Stimulated activated CD8-positive, alpha-beta memory T cell treated with anti-CD3 and anti-CD28 coated beads, Interleukin-4, amount 100 ng/mL, for 48 hours (primary cell): Measurements from ENCODE around the gene DUOXA2.
"Not testable (repeated sequence)": the region's sequence is repeated elsewhere in the genome, so short reads cannot be mapped to it uniquely, and the experiment has no call there.

Experiments used
- DNase-seq: peaks from one replicate; pipeline ENCODE4 v3.0.0-alpha.2; 2020

The DUOXA2 gene

DNA sequence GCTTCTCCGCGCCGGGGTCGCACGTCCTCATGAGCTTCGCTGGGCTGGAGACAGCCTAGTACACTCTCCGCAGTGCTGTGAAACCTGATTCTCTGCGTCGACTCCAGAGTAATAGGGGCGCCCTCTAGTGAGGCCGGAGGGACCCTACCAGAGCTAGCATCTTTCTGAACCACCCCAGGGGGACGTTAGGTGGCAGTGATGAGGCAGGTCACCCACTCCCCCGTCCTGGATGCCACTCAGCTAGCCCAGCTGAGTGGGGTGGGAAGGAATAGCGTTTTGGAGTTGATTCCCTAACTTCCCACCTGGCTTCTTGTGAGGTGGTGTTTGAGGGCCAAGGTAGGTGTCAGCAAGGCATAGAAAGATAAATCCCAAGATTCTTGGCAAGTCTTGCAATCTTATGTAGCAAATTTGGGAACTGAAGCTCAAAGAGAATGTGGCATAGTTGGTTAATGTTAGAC, 4.0 kb downstream of the DUOXA2 start:
- DNase-seq = peak; percentile 89

GRCh38 chr15:45118996-45119395, 4.9 kb downstream of the DUOXA2 start:
- no peak for DNase-seq

DNA sequence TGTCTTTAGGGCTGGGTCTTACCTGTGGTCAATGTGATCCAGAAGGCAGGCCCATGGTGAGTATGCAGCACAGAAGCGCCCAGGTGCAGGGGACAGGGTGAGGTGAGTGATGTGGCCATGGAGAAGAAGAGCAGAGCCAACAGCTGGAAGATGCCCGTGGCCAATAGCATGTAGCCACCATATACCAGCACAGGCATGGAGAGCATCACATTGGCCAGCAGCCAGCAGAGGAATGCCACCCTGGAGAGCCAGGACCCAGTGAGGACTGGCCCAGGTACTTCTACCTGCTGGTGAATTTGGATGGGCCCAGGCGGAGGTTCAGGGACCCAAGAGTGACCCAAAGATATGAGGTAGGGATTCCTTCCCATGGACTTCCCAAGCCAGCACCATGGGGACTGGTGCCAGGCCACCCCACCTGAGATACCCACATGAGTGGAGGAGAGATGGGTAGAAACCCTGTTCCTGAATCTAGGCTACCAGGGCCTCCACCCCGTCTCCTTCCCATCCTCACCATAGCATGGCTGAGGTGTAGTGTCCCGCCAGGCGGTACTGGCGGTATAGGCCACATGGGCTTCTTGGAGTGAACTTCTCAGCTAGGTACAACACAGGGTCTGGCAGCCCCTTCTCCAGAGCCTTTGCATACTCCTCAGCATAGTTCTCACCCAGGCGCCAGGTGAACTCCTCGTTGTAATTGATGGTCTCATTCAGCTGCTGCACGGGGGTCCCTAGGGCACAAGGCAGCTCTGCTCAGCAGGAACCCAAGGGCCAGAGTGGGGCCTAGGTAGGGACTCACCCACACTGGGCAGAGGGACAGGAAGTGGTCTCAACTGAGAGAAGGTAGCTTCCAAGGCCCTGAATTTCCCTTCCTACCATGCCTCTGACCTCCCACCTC, 6.2 kb downstream of the DUOXA2 start:
- DNase-seq = no peak

- DNase-seq = no peak
Measured at GRCh38 chr15:45121020-45121419, 6.9 kb downstream of the DUOXA2 start.

DNA sequence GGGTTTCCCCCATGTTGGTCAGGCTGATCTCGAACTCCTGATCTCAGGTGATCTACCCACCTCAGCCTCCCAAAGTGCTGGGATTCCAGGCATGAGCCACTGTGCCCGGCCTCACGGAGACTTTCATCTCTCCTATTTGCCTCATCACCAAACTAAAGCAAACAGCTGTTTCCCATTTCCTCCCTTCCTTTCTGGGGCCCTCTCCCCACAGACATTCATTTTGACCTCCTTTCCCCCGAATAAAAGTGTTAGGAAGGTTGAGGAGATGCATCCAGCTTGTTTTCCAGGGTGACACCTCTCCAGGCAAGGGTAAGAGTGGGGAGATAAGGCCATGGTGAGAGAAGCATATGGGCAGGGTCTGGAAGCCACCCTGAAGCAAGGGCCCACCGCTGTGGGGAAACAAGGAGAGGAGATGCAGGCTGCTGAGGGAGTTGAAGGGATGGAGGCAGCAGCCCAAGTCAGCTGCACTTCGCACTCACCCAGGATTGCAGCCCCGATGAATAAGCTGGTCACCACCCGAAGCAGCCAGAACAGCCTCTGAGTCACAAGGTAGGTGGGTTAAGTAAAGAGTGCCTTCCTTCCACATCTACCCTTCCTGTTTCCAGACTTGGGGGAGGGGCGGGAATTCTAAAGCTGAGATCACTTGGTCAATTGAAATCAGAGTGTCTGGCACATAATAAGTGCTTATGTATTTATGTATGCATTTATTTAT, 7.7 kb downstream of the DUOXA2 start:
- DNase-seq = no peak

- no peak for DNase-seq
Measured at GRCh38 chr15:45122719-45123118, 8.6 kb downstream of the DUOXA2 start.

DNA sequence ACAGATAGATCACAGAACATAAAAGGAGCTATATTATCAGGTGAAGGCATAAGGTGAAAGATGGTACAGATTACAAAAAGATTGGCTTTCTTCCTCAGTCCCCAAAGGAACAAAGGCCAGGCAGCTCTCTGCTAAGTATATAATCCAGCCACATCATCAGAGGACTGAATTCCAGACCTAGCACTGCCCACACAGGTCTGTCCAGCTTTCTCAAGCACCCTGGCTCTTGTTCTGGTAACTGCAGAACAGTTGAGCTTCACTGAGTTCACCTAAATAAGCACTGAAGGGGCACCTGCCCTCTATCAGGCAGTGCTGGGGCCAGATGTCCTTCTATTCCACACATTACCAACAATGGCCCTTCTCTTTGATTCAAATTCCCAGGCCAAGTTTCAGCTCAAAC, 9.3 kb downstream of the DUOXA2 start:
- DNase-seq = no peak

GRCh38 chr15:45126535-45127158, 12.5 kb downstream of the DUOXA2 start:
- DNase-seq = peak; percentile 42

- DNase-seq = no peak
Measured at GRCh38 chr15:45128971-45129639, 15.0 kb downstream of the DUOXA2 start.

- DNase-seq = peak; percentile 48
Measured at GRCh38 chr15:45129651-45130129, 15.6 kb downstream of the DUOXA2 start, which contains the start of the genes DUOX1 and DUOXA1. Gene DUOX1 (plus strand): TSS chr15:45129994. CDS start chr15:45131967, 1,973 bp downstream. Gene DUOXA1 (minus strand): TSS chr15:45129879. CDS start chr15:45123014, 6,865 bp downstream.

DNA sequence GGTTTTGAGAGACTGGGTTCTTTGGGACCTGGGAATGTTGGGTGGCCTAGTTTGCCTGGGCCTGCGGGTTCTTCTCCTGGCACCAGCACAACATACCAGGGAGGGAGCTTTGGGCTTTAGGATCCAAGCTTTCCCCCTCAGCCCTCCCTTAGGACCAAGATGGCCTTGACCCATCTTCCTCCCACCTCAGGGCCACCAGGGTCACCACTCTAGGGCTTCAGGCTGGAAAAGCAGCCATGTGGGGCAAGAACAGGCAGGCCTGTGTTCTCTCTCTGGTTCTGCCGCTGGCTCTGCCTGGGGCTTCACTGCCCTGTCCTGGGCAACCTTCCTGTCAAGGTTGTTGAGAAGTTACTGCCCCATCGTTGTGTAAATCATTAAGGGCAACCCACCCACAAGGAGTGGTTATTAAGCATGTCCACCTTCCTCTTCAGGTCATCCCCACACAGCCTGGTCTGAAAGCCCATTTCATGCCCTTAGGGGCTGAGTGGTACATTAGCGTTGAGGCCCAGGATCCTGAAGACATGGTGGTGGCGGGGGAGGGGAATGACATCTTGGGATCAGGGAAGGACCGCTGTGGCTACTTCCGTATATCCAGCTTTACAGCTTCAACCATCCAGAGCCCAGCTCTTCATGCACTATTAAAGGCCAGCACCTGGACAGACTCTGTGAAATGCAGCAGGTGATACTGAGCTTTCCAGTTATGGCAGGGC, 16.3 kb downstream of the DUOXA2 start:
- DNase-seq = no peak

DNA sequence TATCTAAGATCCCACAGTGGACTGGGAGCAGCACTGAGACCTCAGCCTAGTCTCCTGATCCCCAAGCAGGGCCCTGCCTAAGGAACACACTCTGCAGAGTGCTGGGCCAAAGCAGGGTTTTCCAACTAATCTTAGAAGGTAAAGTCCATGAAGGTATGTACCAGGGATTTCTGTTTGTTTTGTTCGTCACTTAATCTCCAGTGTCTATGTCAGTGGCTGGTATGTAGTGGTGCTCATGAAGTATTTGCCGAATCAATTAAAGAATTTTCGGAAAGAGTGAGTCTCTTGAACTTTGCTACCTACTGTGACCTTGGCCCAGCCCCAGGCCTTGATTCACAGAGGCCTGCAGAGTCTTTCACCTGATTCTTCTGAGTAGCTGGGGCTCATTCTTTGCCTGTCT, 17.4 kb downstream of the DUOXA2 start:
- no peak for DNase-seq

DNA sequence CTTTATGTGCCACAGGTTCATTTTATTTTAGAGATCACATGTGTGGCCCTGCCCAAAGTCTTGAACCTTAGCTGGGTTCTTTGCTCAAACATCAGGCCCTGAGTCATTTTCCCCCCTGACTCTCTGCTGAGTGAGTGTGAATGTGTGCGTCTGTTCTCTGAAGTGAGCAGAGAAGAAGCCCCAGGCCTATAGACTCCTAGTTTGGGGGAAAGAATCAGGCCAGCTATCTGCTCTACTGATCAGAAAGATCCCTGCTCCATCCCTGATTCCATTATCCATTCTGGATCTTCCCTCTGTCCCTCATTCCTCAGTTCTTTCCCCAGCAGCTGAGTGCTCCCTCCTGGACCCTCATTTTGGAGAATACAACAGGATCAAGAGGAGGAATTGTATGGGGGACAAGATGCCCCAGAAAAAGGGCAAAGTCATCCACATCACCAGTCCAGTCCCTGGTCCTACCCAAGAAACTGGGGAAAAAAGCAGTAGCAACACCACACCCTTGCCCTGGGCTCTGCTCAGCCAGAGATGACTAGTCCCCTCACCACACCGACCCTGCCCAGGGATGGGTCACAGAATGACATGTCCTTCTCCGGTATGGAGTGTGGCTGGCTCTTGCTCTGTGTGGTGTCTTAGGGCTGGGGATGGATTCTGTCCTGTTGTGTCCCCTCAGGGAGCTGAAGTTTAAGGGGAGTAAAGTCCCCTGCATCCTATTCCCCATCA, 18.9 kb downstream of the DUOXA2 start:
- no peak for DNase-seq

DNA sequence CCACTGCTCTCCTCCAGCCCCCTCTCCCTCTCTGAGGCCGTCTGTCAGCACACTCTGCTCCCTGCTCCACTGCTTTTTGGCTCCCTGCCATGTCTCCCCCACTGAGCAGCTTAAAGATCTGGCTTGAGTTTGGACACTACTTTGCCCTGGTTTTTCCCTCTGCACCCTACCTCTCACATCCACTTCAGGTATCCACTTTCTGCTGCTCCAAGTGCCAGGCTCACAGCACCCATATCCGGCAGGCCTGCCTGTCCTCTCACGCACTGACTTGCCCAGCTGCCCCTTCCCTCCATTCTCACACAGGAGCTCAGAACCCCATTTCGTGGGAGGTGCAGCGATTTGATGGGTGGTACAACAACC, 19.4 kb downstream of the DUOXA2 start:
- DNase-seq = no peak

DNA sequence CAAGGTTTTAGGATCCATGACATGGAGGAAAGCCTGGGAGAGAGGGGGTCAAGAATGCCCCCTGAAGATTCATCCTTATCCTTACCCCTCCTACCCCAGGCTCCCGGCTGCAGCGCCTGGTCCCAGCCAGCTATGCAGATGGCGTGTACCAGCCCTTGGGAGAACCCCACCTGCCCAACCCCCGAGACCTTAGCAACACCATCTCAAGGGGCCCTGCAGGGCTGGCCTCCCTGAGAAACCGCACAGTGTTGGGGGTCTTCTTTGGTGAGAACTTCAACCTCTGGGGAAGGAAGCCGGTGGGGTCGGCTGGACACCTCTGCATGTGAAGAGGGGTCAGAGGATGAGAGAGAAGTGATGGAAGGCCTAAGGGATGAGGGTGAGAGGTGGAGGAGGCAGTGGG, 19.9 kb downstream of the DUOXA2 start:
- no peak for DNase-seq

DNA sequence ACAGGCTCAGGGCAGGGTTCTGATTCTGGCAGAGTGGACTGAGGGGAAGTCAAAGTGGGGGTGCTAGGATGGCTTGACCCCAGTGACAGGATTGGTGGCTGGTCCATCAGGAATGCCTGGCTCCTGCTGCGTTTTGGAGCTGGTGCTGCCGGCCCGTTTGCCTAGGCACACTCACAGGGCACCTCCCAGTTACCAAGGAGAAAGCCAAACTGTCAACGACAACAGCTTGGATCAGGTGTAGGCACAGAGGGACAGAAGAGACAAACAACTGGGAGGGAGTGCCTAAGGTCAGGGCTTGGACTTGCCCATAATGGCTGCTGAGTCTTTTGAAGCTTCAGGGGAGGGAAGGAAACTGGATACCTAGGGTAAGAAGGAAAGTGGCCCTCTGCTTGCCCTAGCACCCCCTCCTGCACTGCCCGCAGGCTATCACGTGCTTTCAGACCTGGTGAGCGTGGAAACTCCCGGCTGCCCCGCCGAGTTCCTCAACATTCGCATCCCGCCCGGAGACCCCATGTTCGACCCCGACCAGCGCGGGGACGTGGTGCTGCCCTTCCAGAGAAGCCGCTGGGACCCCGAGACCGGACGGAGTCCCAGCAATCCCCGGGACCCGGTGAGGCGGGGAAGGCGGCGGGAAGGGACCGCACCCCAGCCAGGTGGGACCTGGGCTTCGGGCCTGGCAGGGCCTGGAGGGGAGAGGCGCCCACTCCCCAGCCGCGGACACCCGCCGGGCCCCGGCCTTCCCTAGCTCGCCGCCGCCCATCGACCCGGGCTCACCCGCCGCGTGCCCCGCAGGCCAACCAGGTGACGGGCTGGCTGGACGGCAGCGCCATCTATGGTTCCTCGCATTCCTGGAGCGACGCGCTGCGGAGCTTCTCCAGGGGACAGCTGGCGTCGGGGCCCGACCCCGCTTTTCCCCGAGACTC, 20.8 kb downstream of the DUOXA2 start:
- peak; percentile 39 for DNase-seq

GRCh38 chr15:45135705-45136377, 21.7 kb downstream of the DUOXA2 start:
- not testable (repeated sequence) for DNase-seq

DNA sequence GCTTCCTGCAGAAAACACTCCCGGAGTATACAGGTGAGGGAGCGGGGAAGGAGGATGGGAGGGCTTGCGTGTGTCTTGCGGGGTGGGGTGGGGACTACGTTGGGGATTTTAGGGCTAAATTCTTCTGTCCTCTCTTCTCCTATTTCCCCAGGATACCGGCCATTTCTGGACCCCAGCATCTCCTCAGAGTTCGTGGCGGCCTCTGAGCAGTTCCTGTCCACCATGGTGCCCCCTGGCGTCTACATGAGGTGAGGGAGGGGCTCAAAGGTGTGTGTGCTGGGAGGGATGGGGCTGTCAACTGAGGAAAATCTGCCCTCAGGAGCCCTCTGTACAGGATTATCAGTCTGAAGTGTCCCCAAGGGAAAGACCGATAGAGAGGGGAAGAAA, 22.2 kb downstream of the DUOXA2 start:
- peak; percentile 45 for DNase-seq

DNA sequence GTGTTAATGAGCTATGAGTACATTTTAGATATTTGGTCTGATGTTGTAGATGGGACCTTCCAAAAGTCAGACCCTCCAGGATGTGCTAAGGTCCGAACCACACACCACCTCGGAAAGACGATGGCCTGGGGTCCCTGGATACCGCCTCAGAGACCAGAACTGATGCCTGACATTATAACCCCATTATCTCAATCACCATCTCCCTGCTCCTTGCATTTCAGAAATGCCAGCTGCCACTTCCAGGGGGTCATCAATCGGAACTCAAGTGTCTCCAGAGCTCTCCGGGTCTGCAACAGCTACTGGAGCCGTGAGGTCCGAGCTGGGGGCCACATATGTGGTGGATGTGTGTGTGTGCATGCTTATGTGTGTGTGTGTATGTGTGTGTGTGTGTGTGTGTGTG, 23.6 kb downstream of the DUOXA2 start:
- no peak for DNase-seq
